Liver (tissue), 9 donors: Measurements from ENCODE around the gene EBPL. TPM values are rescaled to one million over a fixed set of nuclear protein-coding genes. Genes with fewer than 3 reads are reported as not detected.

Experiments
- DNase-seq: peaks from one replicate; pipeline ENCODE4 v3.0.0-alpha.2; 2017; ENCODE audit warnings: low spot score
- H3K27ac ChIP-seq, 2 donors: one replicate each; pipeline ENCODE4 v1.7.0; 2013; ENCODE audit warnings: inconsistent platforms in 2 of 2, low read length in 2 of 2, control low read depth in 1 of 2, low read depth in 1 of 2, mild to moderate bottlenecking in 1 of 2
- H3K27me3 ChIP-seq, 4 donors: one replicate each; pipeline versions ENCODE4 v1.6.1 to v1.7.0; 2013; ENCODE audit warnings: low read length in 3 of 4, inconsistent platforms in 1 of 4, mild to moderate bottlenecking in 1 of 4, moderate library complexity in 1 of 4; ENCODE audit not compliant: control insufficient read depth in 4 of 4, insufficient read depth in 4 of 4
- H3K36me3 ChIP-seq, 4 donors: one replicate each; pipeline versions ENCODE4 v1.6.1 to v1.7.0; 2013; ENCODE audit warnings: low read length in 3 of 4, mild to moderate bottlenecking in 3 of 4, low read depth in 1 of 4, moderate library complexity in 1 of 4; ENCODE audit not compliant: control insufficient read depth in 4 of 4, insufficient read depth in 3 of 4
- H3K4me1 ChIP-seq, 4 donors: one replicate each; pipeline versions ENCODE4 v1.6.1 to v1.7.0; 2013; ENCODE audit warnings: low read length in 3 of 4, mild to moderate bottlenecking in 3 of 4, moderate library complexity in 1 of 4; ENCODE audit not compliant: control insufficient read depth in 4 of 4, insufficient read depth in 4 of 4
- H3K4me3 ChIP-seq, 3 donors: one replicate each; pipeline versions ENCODE4 v1.6.1 to v1.7.0; 2013; ENCODE audit warnings: low read length in 3 of 3, control low read depth in 1 of 3, low read depth in 1 of 3, mild to moderate bottlenecking in 1 of 3
- H3K9ac ChIP-seq, 2 donors: one replicate each; pipeline ENCODE4 v1.7.0; 2013; ENCODE audit warnings: low read length in 2 of 2, mild to moderate bottlenecking in 2 of 2, moderate library complexity in 2 of 2, control low read depth in 1 of 2, low read depth in 1 of 2
- H3K9me3 ChIP-seq, 4 donors: one replicate each; pipeline versions ENCODE4 v1.6.1 to v1.7.0; 2013; ENCODE audit warnings: low read length in 3 of 4; ENCODE audit not compliant: control insufficient read depth in 4 of 4
- ATF3 ChIP-seq: IDR thresholded peaks from 2 replicates; pipeline ENCODE4 v1.6.1; 2016; ENCODE audit warnings: antibody characterized with exemption
- CTCF ChIP-seq: fragments of 150-350 bp; IDR thresholded peaks from 2 replicates; pipeline ENCODE4 v1.5.1; 2017; ENCODE audit warnings: improper control_type of control experiment, low read depth, low read length; ENCODE audit not compliant: missing input control
- EGR1 ChIP-seq, 2 donors: IDR thresholded peaks; 2 replicates each; pipeline ENCODE4 v1.6.1; 2016 to 2018; ENCODE audit warnings: antibody characterized with exemption in 2 of 2, low read depth in 2 of 2
- FOXA1 ChIP-seq: IDR thresholded peaks from 2 replicates; pipeline ENCODE4 v1.6.1; 2016; ENCODE audit warnings: antibody characterized with exemption
- FOXA2 ChIP-seq: IDR thresholded peaks from 2 replicates; pipeline ENCODE4 v1.6.1; 2016; ENCODE audit warnings: antibody characterized with exemption
- HNF4A ChIP-seq, 2 donors: conservative IDR thresholded peaks; 2 replicates each; pipeline ENCODE4 v1.6.1; 2016; ENCODE audit warnings: antibody characterized with exemption in 2 of 2, mild to moderate bottlenecking in 2 of 2
- MAX ChIP-seq: IDR thresholded peaks from 2 replicates; pipeline ENCODE4 v1.6.1; 2016; ENCODE audit warnings: antibody characterized with exemption
- NR2F2 ChIP-seq: IDR thresholded peaks from 2 replicates; pipeline ENCODE4 v1.6.1; 2016; ENCODE audit warnings: antibody characterized with exemption
- RXRA ChIP-seq, 2 donors: IDR thresholded peaks; 2 replicates each; pipeline ENCODE4 v1.6.1; 2017 to 2018; ENCODE audit warnings: antibody characterized with exemption in 2 of 2, mild to moderate bottlenecking in 1 of 2
- TAF1 ChIP-seq: conservative IDR thresholded peaks from 2 replicates; pipeline ENCODE4 v1.6.1; 2016; ENCODE audit warnings: antibody characterized with exemption, mild to moderate bottlenecking
- YY1 ChIP-seq: IDR thresholded peaks from 2 replicates; pipeline ENCODE4 v1.6.1; 2016; ENCODE audit warnings: antibody characterized with exemption, mild to moderate bottlenecking
- WGBS: extraction: QIAGEN DNeasy Blood & Tissue Kit; methylation state at CpG from one replicate; pipeline ENCODE4 v1.1.7; 2013; 5-methylcytosine and 5-hydroxymethylcytosine counted together
- polyA plus RNA-seq, 2 donors: library from polyadenylated mRNA; stranded (reverse) in 1 of 2; unstranded in 1 of 2; fragments of 200-250 nt in 1 of 2; fragments of >200 nt in 1 of 2; fragmentation: Nextera tagmentation in 1 of 2; extraction: Ambion mirVana in 1 of 2; gene quantifications; one replicate each; pipeline versions ENCODE4 v1.2.1 to v1.2.3, GENCODE V29; 2013 to 2015
- total RNA-seq, 2 donors: library from RNA; depleted of rRNA; stranded (reverse); fragments of >200 nt; gene quantifications; one replicate each; pipeline ENCODE4 v1.2.3, GENCODE V29; 2014
- TF ChIP-seq, protein P1 (sequence below): IDR thresholded peaks from 2 replicates; pipeline ENCODE4 v1.6.1; 2016; ENCODE audit warnings: antibody characterized with exemption, mild to moderate bottlenecking
- TF ChIP-seq, protein P2 (sequence below): IDR thresholded peaks from 2 replicates; pipeline ENCODE4 v1.6.1; 2016; ENCODE audit warnings: antibody characterized with exemption
- donor health status: healthy.
- donor health status: healthy.
- donor health status: healthy.
- donor health status: healthy.
- donor health status: healthy.

Gene EBPL
- total and polyA plus RNA-seq, 4 donors = 44.3 to 122 (median 50.7) TPM

- Histone ChIP-seq H3K9me3 (no peaks in the 10 kb centered on the region), H3K27me3 (no peaks in the 10 kb centered on the region), H3K4me1 (peaks cover 5 to 16% (median 12%) of the 10 kb centered on the region in 4 donors), H3K9ac (no peak overlapping the region), H3K4me3 (no peak overlapping the region), H3K36me3 (no peaks in the 10 kb centered on the region), H3K27ac (no peak overlapping the region)
- DNase-seq = no peak
- no peak for TF ChIP-seq EGR1 (IDR thresholded peaks at IDR 0.05; ENCODE audit: low read depth in 2 of 2)
- no peak for TF ChIP-seq FOXA2
- 94% methylated on average over 6 of the region's 6 CpGs for WGBS
These were observed 67.1 kb downstream of the EBPL start for GRCh38 chr13:49624229-49624628.

- Histone ChIP-seq H3K9me3 (no peaks in the 10 kb centered on the region), H3K4me3 (no peak overlapping the region), H3K27me3 (no peaks in the 10 kb centered on the region), H3K27ac (no peak overlapping the region), H3K4me1 (peaks cover 5 to 16% (median 11%) of the 10 kb centered on the region in 4 donors), H3K36me3 (no peaks in the 10 kb centered on the region), H3K9ac (no peak overlapping the region)
- 77% methylated on average over 11 of the region's 11 CpGs for WGBS
- DNase-seq = no peak
- TF ChIP-seq FOXA1 (no peak), FOXA2 (no peak), ATF3 (no peak), RXRA (IDR thresholded peaks at IDR 0.05) (no peak), MAX (no peak), CTCF (no peak), HNF4A (conservative IDR thresholded peaks at IDR 0.05) (no peak), NR2F2 (no peak), TAF1 (no peak), YY1 (no peak), EGR1 (IDR thresholded peaks at IDR 0.05; ENCODE audit: low read depth in 2 of 2) (no peak)
- TF ChIP-seq, protein P1, sequence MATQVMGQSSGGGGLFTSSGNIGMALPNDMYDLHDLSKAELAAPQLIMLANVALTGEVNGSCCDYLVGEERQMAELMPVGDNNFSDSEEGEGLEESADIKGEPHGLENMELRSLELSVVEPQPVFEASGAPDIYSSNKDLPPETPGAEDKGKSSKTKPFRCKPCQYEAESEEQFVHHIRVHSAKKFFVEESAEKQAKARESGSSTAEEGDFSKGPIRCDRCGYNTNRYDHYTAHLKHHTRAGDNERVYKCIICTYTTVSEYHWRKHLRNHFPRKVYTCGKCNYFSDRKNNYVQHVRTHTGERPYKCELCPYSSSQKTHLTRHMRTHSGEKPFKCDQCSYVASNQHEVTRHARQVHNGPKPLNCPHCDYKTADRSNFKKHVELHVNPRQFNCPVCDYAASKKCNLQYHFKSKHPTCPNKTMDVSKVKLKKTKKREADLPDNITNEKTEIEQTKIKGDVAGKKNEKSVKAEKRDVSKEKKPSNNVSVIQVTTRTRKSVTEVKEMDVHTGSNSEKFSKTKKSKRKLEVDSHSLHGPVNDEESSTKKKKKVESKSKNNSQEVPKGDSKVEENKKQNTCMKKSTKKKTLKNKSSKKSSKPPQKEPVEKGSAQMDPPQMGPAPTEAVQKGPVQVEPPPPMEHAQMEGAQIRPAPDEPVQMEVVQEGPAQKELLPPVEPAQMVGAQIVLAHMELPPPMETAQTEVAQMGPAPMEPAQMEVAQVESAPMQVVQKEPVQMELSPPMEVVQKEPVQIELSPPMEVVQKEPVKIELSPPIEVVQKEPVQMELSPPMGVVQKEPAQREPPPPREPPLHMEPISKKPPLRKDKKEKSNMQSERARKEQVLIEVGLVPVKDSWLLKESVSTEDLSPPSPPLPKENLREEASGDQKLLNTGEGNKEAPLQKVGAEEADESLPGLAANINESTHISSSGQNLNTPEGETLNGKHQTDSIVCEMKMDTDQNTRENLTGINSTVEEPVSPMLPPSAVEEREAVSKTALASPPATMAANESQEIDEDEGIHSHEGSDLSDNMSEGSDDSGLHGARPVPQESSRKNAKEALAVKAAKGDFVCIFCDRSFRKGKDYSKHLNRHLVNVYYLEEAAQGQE = no peak
- TF ChIP-seq, protein P2, sequence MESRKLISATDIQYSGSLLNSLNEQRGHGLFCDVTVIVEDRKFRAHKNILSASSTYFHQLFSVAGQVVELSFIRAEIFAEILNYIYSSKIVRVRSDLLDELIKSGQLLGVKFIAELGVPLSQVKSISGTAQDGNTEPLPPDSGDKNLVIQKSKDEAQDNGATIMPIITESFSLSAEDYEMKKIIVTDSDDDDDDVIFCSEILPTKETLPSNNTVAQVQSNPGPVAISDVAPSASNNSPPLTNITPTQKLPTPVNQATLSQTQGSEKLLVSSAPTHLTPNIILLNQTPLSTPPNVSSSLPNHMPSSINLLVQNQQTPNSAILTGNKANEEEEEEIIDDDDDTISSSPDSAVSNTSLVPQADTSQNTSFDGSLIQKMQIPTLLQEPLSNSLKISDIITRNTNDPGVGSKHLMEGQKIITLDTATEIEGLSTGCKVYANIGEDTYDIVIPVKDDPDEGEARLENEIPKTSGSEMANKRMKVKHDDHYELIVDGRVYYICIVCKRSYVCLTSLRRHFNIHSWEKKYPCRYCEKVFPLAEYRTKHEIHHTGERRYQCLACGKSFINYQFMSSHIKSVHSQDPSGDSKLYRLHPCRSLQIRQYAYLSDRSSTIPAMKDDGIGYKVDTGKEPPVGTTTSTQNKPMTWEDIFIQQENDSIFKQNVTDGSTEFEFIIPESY = no peak
These were observed 68.9 kb downstream of the EBPL start for GRCh38 chr13:49622174-49622946.
